SK-N-SH treated with all-trans-retinoic acid at 6 μM for 48 hours (cell line): ENCODE results near the gene CCT7.
A peak's percentile ranks its signal among the peaks of the same experiment; 100 is the strongest.

ENCODE experiments used
- ATAC-seq: fragments of 200-7000 bp; cut with Tn5 transposase; 3 replicates; pipeline ENCODE4 v1.9.1; 2020; ENCODE audit warnings: mild to moderate bottlenecking, moderate library complexity
- ARNTL ChIP-seq: fragments of 450-650 bp; formaldehyde crosslinking; IDR thresholded peaks from 2 replicates; pipeline ENCODE4 v1.5.0; 2020; ENCODE audit warnings: low read depth, mild to moderate bottlenecking, moderate library complexity, borderline replicate concordance
- BACH2 ChIP-seq: fragments of 250-450 bp; sonication (Bioruptor Pico); IDR thresholded peaks from 2 replicates; pipeline ENCODE4 v1.9.0; 2021; ENCODE audit warnings: mild to moderate bottlenecking, borderline replicate concordance
- CREB5 ChIP-seq: fragments of 250-450 bp; sonication (Bioruptor Pico); IDR thresholded peaks from 2 replicates; pipeline ENCODE4 v1.5.1; 2020; ENCODE audit warnings: low read depth, mild to moderate bottlenecking, moderate library complexity
- CSDC2 ChIP-seq: fragments of 250-450 bp; sonication (Bioruptor Pico); IDR thresholded peaks from 2 replicates; pipeline ENCODE4 v1.5.0; 2020; ENCODE audit warnings: mild to moderate bottlenecking, moderate library complexity
- CSRNP3 ChIP-seq: fragments of 250-450 bp; sonication (Bioruptor Pico); IDR thresholded peaks from 2 replicates; pipeline ENCODE4 v1.5.1; 2021; ENCODE audit warnings: mild to moderate bottlenecking, moderate library complexity
- ESRRG ChIP-seq: fragments of 250-450 bp; sonication (Bioruptor Pico); IDR thresholded peaks from 2 replicates; pipeline ENCODE4 v1.6.1; 2021; ENCODE audit warnings: mild to moderate bottlenecking
- GLIS3 ChIP-seq: fragments of 250-450 bp; sonication (Bioruptor Pico); IDR thresholded peaks from 2 replicates; pipeline ENCODE4 v1.5.0; 2020; ENCODE audit warnings: mild to moderate bottlenecking, moderate library complexity
- ISL1 ChIP-seq: fragments of 250-450 bp; sonication (Bioruptor Pico); IDR thresholded peaks from 2 replicates; pipeline ENCODE4 v2.1.2; 2022; ENCODE audit warnings: mild to moderate bottlenecking, moderate library complexity
- OSR1 ChIP-seq: fragments of 250-450 bp; sonication (Bioruptor Pico); IDR thresholded peaks from 2 replicates; pipeline ENCODE4 v1.8.0; 2022; ENCODE audit warnings: moderate library complexity, mild to moderate bottlenecking, inconsistent platforms
- PATZ1 ChIP-seq: fragments of 250-450 bp; sonication (Bioruptor Pico); IDR thresholded peaks from 2 replicates; pipeline ENCODE4 v1.8.0; 2020; ENCODE audit warnings: mild to moderate bottlenecking, moderate library complexity, borderline replicate concordance
- POU6F1 ChIP-seq: fragments of 250-450 bp; sonication (Bioruptor Pico); IDR thresholded peaks from 2 replicates; pipeline ENCODE4 v1.8.0; 2021; ENCODE audit warnings: low read depth, mild to moderate bottlenecking, moderate library complexity, borderline replicate concordance
- PPARA ChIP-seq: fragments of 250-450 bp; sonication (Bioruptor Pico); IDR thresholded peaks from 2 replicates; pipeline ENCODE4 v1.5.0; 2020; ENCODE audit warnings: mild to moderate bottlenecking, borderline replicate concordance
- RARB ChIP-seq: fragments of 250-450 bp; sonication (Bioruptor Pico); IDR thresholded peaks from 2 replicates; pipeline ENCODE4 v1.8.0; 2021; ENCODE audit warnings: mild to moderate bottlenecking, moderate library complexity
- SNAI2 ChIP-seq: fragments of 250-450 bp; sonication (Bioruptor Pico); IDR thresholded peaks from 2 replicates; pipeline ENCODE4 v1.5.0; 2020; ENCODE audit warnings: mild to moderate bottlenecking, moderate library complexity
- TCF4 ChIP-seq: fragments of 250-450 bp; sonication (Bioruptor Pico); IDR thresholded peaks from 2 replicates; pipeline ENCODE4 v1.8.0; 2021; ENCODE audit warnings: mild to moderate bottlenecking, moderate library complexity, borderline replicate concordance
- TOX ChIP-seq: fragments of 250-450 bp; sonication (Bioruptor Pico); IDR thresholded peaks from 2 replicates; pipeline ENCODE4 v1.8.0; 2021; ENCODE audit warnings: mild to moderate bottlenecking, moderate library complexity, borderline replicate concordance
- TSHZ2 ChIP-seq: fragments of 250-450 bp; sonication (Bioruptor Pico); IDR thresholded peaks from 2 replicates; pipeline ENCODE4 v1.5.0; 2020; ENCODE audit warnings: mild to moderate bottlenecking, moderate library complexity
- ZC3H10 ChIP-seq: fragments of 250-450 bp; sonication (Bioruptor Pico); IDR thresholded peaks from 2 replicates; pipeline ENCODE4 v1.5.1; 2021; ENCODE audit warnings: mild to moderate bottlenecking, moderate library complexity
- ZFP3 ChIP-seq: fragments of 250-450 bp; sonication (Bioruptor Pico); IDR thresholded peaks from 2 replicates; pipeline ENCODE4 v1.5.0; 2020; ENCODE audit warnings: mild to moderate bottlenecking, moderate library complexity
- ZFP30 ChIP-seq: fragments of 450-650 bp; formaldehyde crosslinking; IDR thresholded peaks from 2 replicates; pipeline ENCODE4 v1.5.0; 2022; ENCODE audit warnings: mild to moderate bottlenecking, moderate library complexity
- ZNF565 ChIP-seq: fragments of 450-650 bp; formaldehyde crosslinking; conservative IDR thresholded peaks from 2 replicates; pipeline ENCODE4 v1.5.0; 2020; ENCODE audit warnings: low read depth, mild to moderate bottlenecking, moderate library complexity
- ZNF8 ChIP-seq: fragments of 450-650 bp; formaldehyde crosslinking; IDR thresholded peaks from 2 replicates; pipeline ENCODE4 v1.5.0; 2020; ENCODE audit warnings: mild to moderate bottlenecking, moderate library complexity

The CCT7 gene

GRCh38 chr2:73291461-73292315, 57.6 kb downstream of the CCT7 start:
- TF ChIP-seq PPARA (CRISPR knock-in tag): no peak
- TF ChIP-seq ZC3H10 (CRISPR knock-in tag): no peak
- no peak for TF ChIP-seq ZFP3 (CRISPR knock-in tag)
- no peak for TF ChIP-seq CSRNP3 (CRISPR knock-in tag)
- TF ChIP-seq GLIS3 (CRISPR knock-in tag): no peak
- TF ChIP-seq ZFP30 (CRISPR knock-in tag): no peak
- no peak for TF ChIP-seq ARNTL (CRISPR knock-in tag)
- TF ChIP-seq SNAI2 (CRISPR knock-in tag): no peak
- peak; percentile 36 for ATAC-seq

GRCh38 chr2:73292316-73292905, 58.3 kb downstream of the CCT7 start:
- no peak for ATAC-seq
- TF ChIP-seq TSHZ2 (CRISPR knock-in tag) (no peak), RARB (CRISPR knock-in tag) (no peak), CSRNP3 (CRISPR knock-in tag) (no peak), TCF4 (CRISPR knock-in tag) (no peak), BACH2 (CRISPR knock-in tag) (no peak), ZFP30 (CRISPR knock-in tag) (no peak), TOX (no peak), ESRRG (CRISPR knock-in tag) (no peak), CREB5 (no peak), OSR1 (CRISPR knock-in tag) (no peak), CSDC2 (CRISPR knock-in tag) (no peak), POU6F1 (CRISPR knock-in tag) (no peak), ZNF565 (CRISPR knock-in tag) (no peak), ZNF8 (CRISPR knock-in tag) (no peak), PPARA (CRISPR knock-in tag) (no peak), PATZ1 (no peak), ISL1 (CRISPR knock-in tag) (no peak), SNAI2 (CRISPR knock-in tag) (no peak), GLIS3 (CRISPR knock-in tag) (no peak), ARNTL (CRISPR knock-in tag) (no peak)
